WTC11 (cell line): ENCODE data around the gene CATSPER1. TPM values are rescaled to one million over a fixed set of nuclear protein-coding genes. Genes with fewer than 3 reads are reported as not detected.

Experiments used
- ATAC-seq: fragments of 200-7000 bp; cut with Tn5 transposase; 2 replicates; pipeline ENCODE4 v1.10.0; 2021; ENCODE audit warnings: mild to moderate bottlenecking, moderate library complexity
- CTCF ChIA-PET: fragments of 300-600 bp; sonication (Branson Sonifier 250); formaldehyde crosslinking; loops from one replicate; lab custom pipeline; 2021; ENCODE audit warnings: antibody characterized with exemption; lab: Charles Lee
- POLR2A ChIA-PET: fragments of 350-600 bp; sonication (Branson Sonifier 250); formaldehyde crosslinking; loops from one replicate; lab custom pipeline; 2021; ENCODE audit warnings: antibody characterized with exemption; lab: Charles Lee
- DNase-seq: peaks from one replicate; pipeline ENCODE4 v3.0.0; 2021; ENCODE audit warnings: low spot score
- H3K27ac Mint-ChIP-seq: 2 replicates; pipeline ENCODE4 v1.8.0; 2021; ENCODE audit warnings: mixed read lengths
- H3K27me3 Mint-ChIP-seq: 2 replicates; pipeline ENCODE4 v1.8.0; 2021; ENCODE audit warnings: low read depth, mild to moderate bottlenecking, moderate library complexity, mixed read lengths
- H3K36me3 Mint-ChIP-seq: 2 replicates; pipeline ENCODE4 v1.8.0; 2021; ENCODE audit warnings: mixed read lengths
- H3K4me1 Mint-ChIP-seq: 2 replicates; pipeline ENCODE4 v1.8.0; 2022; ENCODE audit warnings: mixed read lengths
- H3K4me3 Mint-ChIP-seq: 2 replicates; pipeline ENCODE4 v1.8.0; 2021; ENCODE audit warnings: mild to moderate bottlenecking, moderate library complexity, mixed read lengths
- H3K9me3 Mint-ChIP-seq: 2 replicates; pipeline ENCODE4 v1.8.0; 2021; ENCODE audit warnings: mixed read lengths
- CREM ChIP-seq: sonication (generic); formaldehyde crosslinking; IDR thresholded peaks from 2 replicates; pipeline ENCODE4 v1.8.1; 2022; ENCODE audit warnings: mild to moderate bottlenecking, missing genetic modification reagents, moderate library complexity
- ELF4 ChIP-seq: sonication (generic); formaldehyde crosslinking; IDR thresholded peaks from 2 replicates; pipeline ENCODE4 v1.8.1; 2022; ENCODE audit warnings: low read depth, mild to moderate bottlenecking, moderate library complexity, missing genetic modification reagents
- FOXJ3 ChIP-seq: sonication (generic); formaldehyde crosslinking; IDR thresholded peaks from 2 replicates; pipeline ENCODE4 v1.9.0; 2021; ENCODE audit warnings: missing genetic modification reagents, mild to moderate bottlenecking, borderline replicate concordance
- FOXK1 ChIP-seq: sonication (generic); formaldehyde crosslinking; IDR thresholded peaks from 2 replicates; pipeline ENCODE4 v1.8.0; 2022; ENCODE audit warnings: mild to moderate bottlenecking, moderate library complexity, missing genetic modification reagents
- GTF2I ChIP-seq: fragments of 250-450 bp; sonication (Bioruptor Pico); conservative IDR thresholded peaks from 2 replicates; pipeline ENCODE4 v1.4.0; 2021; ENCODE audit warnings: mild to moderate bottlenecking
- MYBL2 ChIP-seq: sonication (generic); formaldehyde crosslinking; IDR thresholded peaks from 2 replicates; pipeline ENCODE4 v1.8.1; 2023; ENCODE audit warnings: mild to moderate bottlenecking, moderate library complexity, missing genetic modification reagents
- NFYB ChIP-seq: sonication (generic); formaldehyde crosslinking; conservative IDR thresholded peaks from 2 replicates; pipeline ENCODE4 v1.8.0; 2022; ENCODE audit warnings: low read depth, missing genetic modification reagents
- NR3C1 ChIP-seq: sonication (generic); formaldehyde crosslinking; conservative IDR thresholded peaks from 2 replicates; pipeline ENCODE4 v1.8.1; 2023; ENCODE audit warnings: low read depth, mild to moderate bottlenecking, missing genetic modification reagents
- PRRX2 ChIP-seq: fragments of 250-450 bp; sonication (Bioruptor Pico); IDR thresholded peaks from 2 replicates; pipeline ENCODE4 v1.8.0; 2021; ENCODE audit warnings: mild to moderate bottlenecking
- RELA ChIP-seq: sonication (generic); formaldehyde crosslinking; IDR thresholded peaks from 2 replicates; pipeline ENCODE4 v1.8.1; 2022; ENCODE audit warnings: missing genetic modification reagents, mild to moderate bottlenecking, borderline replicate concordance
- RORB ChIP-seq: fragments of 250-450 bp; sonication (Bioruptor Pico); IDR thresholded peaks from 2 replicates; pipeline ENCODE4 v1.9.0; 2021; ENCODE audit warnings: mild to moderate bottlenecking
- SMAD3 ChIP-seq: sonication (generic); formaldehyde crosslinking; IDR thresholded peaks from 2 replicates; pipeline ENCODE4 v1.8.0; 2022; ENCODE audit warnings: missing genetic modification reagents, mild to moderate bottlenecking, borderline replicate concordance
- STAT6 ChIP-seq: sonication (generic); formaldehyde crosslinking; conservative IDR thresholded peaks from 2 replicates; pipeline ENCODE4 v1.8.1; 2023; ENCODE audit warnings: mild to moderate bottlenecking, low read depth, missing genetic modification reagents, moderate library complexity
- TCF7 ChIP-seq: sonication (generic); formaldehyde crosslinking; IDR thresholded peaks from 2 replicates; pipeline ENCODE4 v1.8.0; 2022; ENCODE audit warnings: mild to moderate bottlenecking, low read depth, missing genetic modification reagents, moderate library complexity
- TEAD1 ChIP-seq: sonication (generic); formaldehyde crosslinking; IDR thresholded peaks from 2 replicates; pipeline ENCODE4 v1.8.0; 2022; ENCODE audit warnings: mild to moderate bottlenecking, missing genetic modification reagents
- TEAD4 ChIP-seq: sonication (generic); formaldehyde crosslinking; IDR thresholded peaks from 2 replicates; pipeline ENCODE4 v1.8.0; 2022; ENCODE audit warnings: mild to moderate bottlenecking, missing genetic modification reagents
- TP53 ChIP-seq: sonication (generic); formaldehyde crosslinking; IDR thresholded peaks from 2 replicates; pipeline ENCODE4 v1.8.1; 2023; ENCODE audit warnings: mild to moderate bottlenecking, missing genetic modification reagents
- ZNF232 ChIP-seq: sonication (generic); formaldehyde crosslinking; IDR thresholded peaks from 2 replicates; pipeline ENCODE4 v1.8.0; 2022; ENCODE audit warnings: mild to moderate bottlenecking, missing genetic modification reagents
- ZNF281 ChIP-seq: sonication (generic); formaldehyde crosslinking; IDR thresholded peaks from 2 replicates; pipeline ENCODE4 v1.8.0; 2023; ENCODE audit warnings: mild to moderate bottlenecking, missing genetic modification reagents
- ZNF317 ChIP-seq: sonication (generic); formaldehyde crosslinking; IDR thresholded peaks from 2 replicates; pipeline ENCODE4 v1.8.1; 2023; ENCODE audit warnings: low read depth, mild to moderate bottlenecking, moderate library complexity, missing genetic modification reagents, borderline replicate concordance
- ZNF396 ChIP-seq: fragments of 250-450 bp; sonication (Bioruptor Pico); IDR thresholded peaks from 2 replicates; pipeline ENCODE4 v1.8.0; 2021; ENCODE audit warnings: mild to moderate bottlenecking, moderate library complexity, borderline replicate concordance
- ZNF532 ChIP-seq: fragments of 250-450 bp; sonication (Bioruptor Pico); IDR thresholded peaks from 2 replicates; pipeline ENCODE4 v1.9.0; 2021; ENCODE audit warnings: mild to moderate bottlenecking, borderline replicate concordance
- total RNA-seq: library from RNA; stranded (reverse); gene quantifications from 3 replicates; pipeline ENCODE4 v1.2.3, GENCODE V29; 2021
- TF ChIP-seq, protein P1 (sequence below): fragments of 250-450 bp; sonication (Bioruptor Pico); IDR thresholded peaks from 2 replicates; pipeline ENCODE4 v2.1.2; 2022; ENCODE audit warnings: mild to moderate bottlenecking, moderate library complexity

Gene CATSPER1
- total RNA-seq, 1 experiment from 2014 or later: not detected

DNA sequence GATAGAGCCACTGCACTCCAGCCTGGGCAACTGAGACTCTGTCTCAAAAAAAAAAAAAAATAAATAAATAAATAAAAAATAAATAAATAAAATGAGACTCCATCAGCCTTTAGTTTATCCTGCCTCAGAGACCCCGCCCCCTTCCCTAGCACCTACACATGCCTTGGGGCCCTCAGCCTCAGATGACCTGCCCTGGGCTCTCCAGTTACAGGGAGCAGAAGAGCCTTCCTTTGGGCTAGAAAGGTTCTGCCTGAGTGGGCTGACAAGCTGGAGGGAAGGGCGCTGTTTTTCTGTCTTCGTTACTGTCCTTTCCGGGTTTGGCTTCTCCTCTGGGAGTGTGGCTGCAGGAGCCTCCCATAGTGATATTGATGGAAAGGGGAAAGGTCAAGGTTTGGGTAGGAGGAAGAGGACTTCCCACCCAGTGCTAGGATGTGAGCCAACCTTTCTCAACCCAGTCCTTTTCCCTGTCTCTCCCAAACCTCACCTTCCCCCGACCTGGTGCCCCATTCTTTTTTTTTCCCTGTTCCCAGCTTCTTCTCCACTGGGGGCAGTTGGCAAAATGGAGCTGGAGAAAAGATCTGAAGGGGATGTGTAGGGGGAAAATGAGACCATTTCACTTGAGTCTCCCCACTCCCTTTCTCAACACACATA lies 24.4 kb upstream of the CATSPER1 start (continued):
- TF ChIP-seq SMAD3 (CRISPR knock-in tag) (no peak), FOXK1 (CRISPR knock-in tag) (no peak), ELF4 (CRISPR knock-in tag) (no peak), FOXJ3 (CRISPR knock-in tag) (no peak), CREM (CRISPR knock-in tag) (no peak), TCF7 (CRISPR knock-in tag) (no peak), PRRX2 (no peak), RELA (CRISPR knock-in tag) (no peak), STAT6 (CRISPR knock-in tag) (no peak), ZNF232 (CRISPR knock-in tag) (no peak), ZNF281 (no peak), TP53 (CRISPR knock-in tag) (no peak), ZNF317 (CRISPR knock-in tag) (no peak)
- TF ChIP-seq, all 79 proteins: peak for 0

DNA sequence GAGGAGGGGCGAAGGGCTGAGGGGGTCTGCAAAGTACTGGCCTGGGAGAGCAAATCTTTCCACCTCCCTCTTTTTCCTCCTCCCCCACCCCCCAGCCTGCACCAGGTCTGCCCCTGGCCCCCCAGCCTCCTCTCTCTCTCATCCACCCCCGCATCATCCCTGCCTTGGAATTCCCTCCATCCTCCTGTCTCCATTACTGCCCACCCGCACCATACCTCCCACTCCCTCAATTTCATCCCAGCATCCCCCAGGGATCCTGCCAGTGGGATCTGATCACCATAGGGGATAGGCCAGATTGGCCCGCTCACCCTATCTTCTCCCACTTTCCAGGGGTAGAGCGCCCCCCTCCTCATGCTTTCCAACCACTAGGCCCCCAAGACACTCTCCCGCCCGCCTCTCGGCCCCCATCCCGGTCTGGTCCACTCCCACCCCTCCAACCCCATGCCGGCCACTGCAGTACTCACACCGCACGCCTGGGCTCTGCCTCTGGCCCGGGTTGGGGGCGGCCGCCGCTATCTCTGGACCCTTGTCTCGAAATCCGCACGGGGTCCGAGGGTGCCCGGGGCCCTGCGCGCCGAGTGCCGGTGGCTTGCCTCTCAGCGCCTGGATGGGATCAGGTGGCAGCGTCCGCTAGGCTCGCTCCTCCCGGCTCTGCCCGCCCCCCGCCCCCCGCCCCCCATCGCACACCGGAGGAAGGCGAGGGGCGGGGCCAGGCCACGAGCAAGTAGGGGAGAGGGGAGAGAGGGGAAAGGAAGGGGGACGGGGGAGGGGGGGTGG lies 22.5 kb upstream of the CATSPER1 start, which contains the start of gene GAL3ST3:
Gene GAL3ST3, minus strand, starts transcription at position 615 of the 777 bp plus-strand sequence. CDS start 3,746 bp downstream, outside the sequence.
- POLR2A ChIA-PET: no interaction called here
- TF ChIP-seq MYBL2 (no peak), TEAD1 (CRISPR knock-in tag) (0 out of 2 replicates have a peak, but pooled peaks have one; percentile 46), TP53 (CRISPR knock-in tag) (no peak), GTF2I (no peak), TEAD4 (CRISPR knock-in tag) (no peak), ZNF396 (CRISPR knock-in tag) (no peak), NR3C1 (CRISPR knock-in tag) (no peak), ZNF532 (CRISPR knock-in tag) (no peak), RORB (no peak), NFYB (CRISPR knock-in tag) (no peak), TCF7 (CRISPR knock-in tag) (no peak)
- TF ChIP-seq, protein P1, sequence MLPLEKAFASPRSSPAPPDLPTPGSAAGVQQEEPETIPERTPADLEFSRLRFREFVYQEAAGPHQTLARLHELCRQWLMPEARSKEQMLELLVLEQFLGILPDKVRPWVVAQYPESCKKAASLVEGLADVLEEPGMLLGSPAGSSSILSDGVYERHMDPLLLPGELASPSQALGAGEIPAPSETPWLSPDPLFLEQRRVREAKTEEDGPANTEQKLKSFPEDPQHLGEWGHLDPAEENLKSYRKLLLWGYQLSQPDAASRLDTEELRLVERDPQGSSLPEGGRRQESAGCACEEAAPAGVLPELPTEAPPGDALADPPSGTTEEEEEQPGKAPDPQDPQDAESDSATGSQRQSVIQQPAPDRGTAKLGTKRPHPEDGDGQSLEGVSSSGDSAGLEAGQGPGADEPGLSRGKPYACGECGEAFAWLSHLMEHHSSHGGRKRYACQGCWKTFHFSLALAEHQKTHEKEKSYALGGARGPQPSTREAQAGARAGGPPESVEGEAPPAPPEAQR (CRISPR knock-in tag): no peak

More for the DNA sequence above, 22.5 kb upstream of the CATSPER1 start, which contains the start of gene GAL3ST3:
- ATAC-seq (peak; percentile 12), DNase-seq (peak; percentile 71)
- Mint-ChIP-seq H3K27ac (no peak within 1 kb of the TSS), H3K27me3 (no peaks in the 10 kb centered on the region), H3K36me3 (peaks cover 22% of the 10 kb centered on the region), H3K9me3 (no peaks in the 10 kb centered on the region), H3K4me1 (peaks cover 48% of the 10 kb centered on the region), H3K4me3 (peak within 1 kb of the TSS; percentile 84)
- CTCF ChIA-PET: interaction anchor here (1.0 to 1.3 kb wide), 3 partner anchors 26 to 164 kb away, joined by 3 to 6 read pairs (median 3); no protein-coding TSS in a partner anchor
